ENCODE measurements around the gene ZFP36L1. TPM values are rescaled to one million over a fixed set of nuclear protein-coding genes. Genes with fewer than 3 reads are reported as not detected.

ZFP36L1 gene
- total RNA-seq, 4 donors from 2014 or later, result 154 to 451 (median 280) TPM

DNA sequence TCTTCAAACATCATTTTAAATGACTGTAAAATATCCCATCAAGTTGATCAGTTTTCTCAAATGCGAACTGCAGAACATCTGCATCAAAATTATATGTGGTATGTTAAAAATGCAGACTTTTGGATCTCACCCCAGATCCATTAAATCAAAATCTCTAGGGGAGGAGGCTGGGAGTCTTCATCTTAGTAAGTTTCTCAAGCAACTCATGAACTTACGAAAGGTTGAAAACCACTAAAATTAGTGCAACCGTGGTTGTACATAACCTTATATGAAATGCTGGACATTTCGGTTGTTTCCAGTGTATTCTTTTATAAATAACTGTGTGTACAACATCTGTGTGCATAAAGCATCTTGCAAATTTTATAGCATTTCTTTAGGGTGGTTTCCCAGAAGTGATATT, 39.2 kb downstream of the ZFP36L1 start:
- Histone ChIP-seq H3K36me3 (no peaks in the 10 kb centered on the region), H3K9me3 (no peaks in the 10 kb centered on the region), H3K4me1 (peaks cover 0 to 55% (median 7%) of the 10 kb centered on the region in 3 donors), H3K27ac (no peak overlapping the region), H3K27me3 (no peaks in the 10 kb centered on the region), H3K4me3 (no peak overlapping the region)
- no peak for ATAC-seq
- TF ChIP-seq POLR2A (IDR thresholded peaks at IDR 0.05) (no peak), EP300 (IDR thresholded peaks at IDR 0.05) (no peak), POLR2AphosphoS5 (IDR thresholded peaks at IDR 0.05) (no peak)
- TF ChIP-seq, protein P1, sequence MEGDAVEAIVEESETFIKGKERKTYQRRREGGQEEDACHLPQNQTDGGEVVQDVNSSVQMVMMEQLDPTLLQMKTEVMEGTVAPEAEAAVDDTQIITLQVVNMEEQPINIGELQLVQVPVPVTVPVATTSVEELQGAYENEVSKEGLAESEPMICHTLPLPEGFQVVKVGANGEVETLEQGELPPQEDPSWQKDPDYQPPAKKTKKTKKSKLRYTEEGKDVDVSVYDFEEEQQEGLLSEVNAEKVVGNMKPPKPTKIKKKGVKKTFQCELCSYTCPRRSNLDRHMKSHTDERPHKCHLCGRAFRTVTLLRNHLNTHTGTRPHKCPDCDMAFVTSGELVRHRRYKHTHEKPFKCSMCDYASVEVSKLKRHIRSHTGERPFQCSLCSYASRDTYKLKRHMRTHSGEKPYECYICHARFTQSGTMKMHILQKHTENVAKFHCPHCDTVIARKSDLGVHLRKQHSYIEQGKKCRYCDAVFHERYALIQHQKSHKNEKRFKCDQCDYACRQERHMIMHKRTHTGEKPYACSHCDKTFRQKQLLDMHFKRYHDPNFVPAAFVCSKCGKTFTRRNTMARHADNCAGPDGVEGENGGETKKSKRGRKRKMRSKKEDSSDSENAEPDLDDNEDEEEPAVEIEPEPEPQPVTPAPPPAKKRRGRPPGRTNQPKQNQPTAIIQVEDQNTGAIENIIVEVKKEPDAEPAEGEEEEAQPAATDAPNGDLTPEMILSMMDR (IDR thresholded peaks at IDR 0.05), result no peak
- 55 to 68% methylated on average over 4 of the region's 4 CpGs for WGBS, 2 donors (ENCODE audit: low coverage in 1 of 2)

DNA sequence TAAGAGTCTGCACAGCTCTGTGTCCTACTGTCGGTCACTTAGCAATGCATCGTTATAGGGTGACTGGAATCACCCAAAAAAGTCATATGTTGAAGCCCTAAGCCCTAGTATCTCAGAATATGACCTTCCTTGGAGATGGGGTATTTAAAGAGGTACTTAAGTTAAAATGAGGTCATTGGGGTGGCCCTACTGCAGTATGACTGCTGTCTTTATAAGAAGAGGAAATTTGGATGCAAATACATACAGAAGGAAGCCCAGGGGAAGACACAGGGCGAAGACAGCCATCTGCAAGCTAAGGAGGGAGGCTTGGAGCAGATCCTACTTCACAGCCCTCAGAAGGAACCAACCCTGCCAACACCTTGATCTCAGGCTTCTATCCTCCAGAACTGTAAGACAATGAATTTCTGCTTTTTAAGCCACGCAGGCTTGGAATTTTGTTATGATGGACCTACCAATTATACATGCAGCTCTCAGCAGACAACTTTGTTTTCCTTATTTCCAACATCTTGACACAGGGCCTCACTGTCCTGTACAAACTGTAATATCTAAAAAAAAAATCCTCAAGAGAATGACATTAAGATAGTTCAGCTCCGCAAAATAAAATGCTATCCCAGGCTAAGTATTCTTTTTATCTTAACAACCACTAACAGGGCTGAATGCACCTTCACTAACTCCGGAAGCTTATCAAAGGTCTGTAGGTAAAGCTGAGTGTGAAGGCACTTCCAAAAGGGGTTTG, 40.4 kb downstream of the ZFP36L1 start:
- Histone ChIP-seq H3K27ac (peak overlapping the region in 3 of 4 donors; percentile 21 to 48 (median 44)), H3K4me1 (peaks cover 0 to 42% (median 7%) of the 10 kb centered on the region in 3 donors)
- peak; percentile 20 for ATAC-seq

DNA sequence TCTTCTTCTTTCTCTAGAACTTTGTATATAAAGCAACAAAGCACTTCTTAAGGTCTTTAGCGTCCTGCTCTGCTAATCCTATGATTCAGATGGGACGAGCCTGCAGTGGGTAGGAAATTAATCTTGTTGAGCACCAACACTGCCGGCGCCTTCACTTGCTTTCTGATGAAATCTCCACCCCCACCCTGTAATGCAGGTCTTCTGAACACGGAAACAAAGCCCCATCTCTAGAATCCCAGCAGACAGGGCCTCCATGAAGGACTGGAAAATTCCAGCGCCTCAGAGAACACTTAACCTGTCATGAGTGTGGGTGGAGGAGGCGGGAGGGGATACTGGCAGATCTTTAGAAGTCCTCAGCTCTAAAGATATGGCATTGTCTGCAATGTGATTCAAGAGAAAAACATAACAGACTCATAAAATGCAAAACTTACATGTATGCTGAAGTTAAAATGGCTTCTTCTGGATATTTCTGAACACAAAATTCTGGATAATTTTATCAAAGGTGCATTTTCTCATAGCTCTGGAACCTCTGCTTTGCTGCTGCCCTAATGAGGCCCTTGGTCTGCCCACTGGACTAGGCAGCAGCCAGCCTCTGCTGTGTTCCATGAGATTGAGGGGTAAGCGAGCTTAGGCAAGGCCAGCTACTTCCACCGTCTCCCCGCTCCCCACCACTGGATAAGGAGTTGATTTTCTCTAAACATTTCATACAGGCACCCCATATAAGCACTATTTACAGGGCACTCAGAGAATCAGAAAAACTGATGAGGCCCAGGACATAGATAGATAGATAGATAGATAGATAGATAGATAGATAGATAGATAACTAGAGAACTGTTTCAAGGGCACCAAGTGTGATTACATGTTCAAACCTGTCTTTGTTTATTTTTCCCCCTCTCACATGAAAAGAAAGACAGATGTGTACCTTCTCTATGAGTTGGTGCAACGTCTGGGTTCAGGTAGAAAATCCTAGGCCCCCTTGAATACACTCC, 43.1 kb downstream of the ZFP36L1 start:
- Histone ChIP-seq H3K36me3 (no peaks in the 10 kb centered on the region), H3K9me3 (no peaks in the 10 kb centered on the region), H3K27ac (no peak overlapping the region), H3K27me3 (no peaks in the 10 kb centered on the region), H3K4me3 (no peak overlapping the region), H3K4me1 (peaks cover 0 to 24% (median 7%) of the 10 kb centered on the region in 3 donors)
- WGBS, 2 donors (ENCODE audit: low coverage in 1 of 2), result 73 to 90% methylated on average over 3 to 9 of the region's 11 CpGs
- peak; percentile 9 for ATAC-seq
- TF ChIP-seq, protein P1 (IDR thresholded peaks at IDR 0.05), result no peak
- TF ChIP-seq POLR2A (IDR thresholded peaks at IDR 0.05), result no peak
- no peak for TF ChIP-seq EP300 (IDR thresholded peaks at IDR 0.05)
- no peak for TF ChIP-seq POLR2AphosphoS5 (IDR thresholded peaks at IDR 0.05)

More for the DNA sequence above, 40.4 kb downstream of the ZFP36L1 start:
- WGBS, 2 donors (ENCODE audit: low coverage in 1 of 2), result 62 to 72% methylated on average over 5 to 6 of the region's 6 CpGs
- H3K27me3 ChIP-seq, result no peaks in the 10 kb centered on the region
- TF ChIP-seq, protein P1 (IDR thresholded peaks at IDR 0.05), result no peak
- TF ChIP-seq POLR2AphosphoS5 (IDR thresholded peaks at IDR 0.05) (no peak), EP300 (IDR thresholded peaks at IDR 0.05) (no peak), POLR2A (IDR thresholded peaks at IDR 0.05) (no peak)
- H3K4me3 ChIP-seq, result no peak overlapping the region
- no peaks in the 10 kb centered on the region for H3K9me3 ChIP-seq
- H3K36me3 ChIP-seq, result no peaks in the 10 kb centered on the region

DNA sequence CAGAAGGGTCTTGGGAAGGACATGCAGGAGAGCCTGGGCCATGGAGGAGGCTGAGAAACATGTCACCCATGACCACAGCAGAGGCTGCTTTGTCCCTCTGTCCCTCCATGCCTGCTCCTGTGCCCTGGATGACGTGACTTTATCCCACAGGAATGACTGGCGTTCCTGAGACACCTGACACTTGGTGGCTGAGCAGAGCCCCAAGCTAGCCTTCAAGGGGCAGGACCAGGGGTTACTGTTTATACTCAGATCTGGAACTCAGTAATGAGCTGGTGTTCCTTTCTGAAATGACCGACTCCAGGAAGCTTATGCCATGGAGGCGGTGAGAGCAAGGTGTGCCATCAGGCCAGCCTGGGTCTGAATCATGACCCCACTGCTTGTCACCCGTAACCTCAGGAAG, 44.2 kb downstream of the ZFP36L1 start:
- Histone ChIP-seq H3K36me3 (no peaks in the 10 kb centered on the region), H3K27me3 (no peaks in the 10 kb centered on the region), H3K4me1 (peaks cover 0 to 22% (median 7%) of the 10 kb centered on the region in 3 donors), H3K27ac (no peak overlapping the region), H3K4me3 (no peak overlapping the region), H3K9me3 (no peaks in the 10 kb centered on the region)
- 90 to 92% methylated on average over 2 to 3 of the region's 5 CpGs for WGBS, 2 donors (ENCODE audit: low coverage in 1 of 2)
- no peak for ATAC-seq
- TF ChIP-seq POLR2AphosphoS5 (IDR thresholded peaks at IDR 0.05) (no peak), POLR2A (IDR thresholded peaks at IDR 0.05) (no peak), EP300 (IDR thresholded peaks at IDR 0.05) (no peak)
- TF ChIP-seq, protein P1 (IDR thresholded peaks at IDR 0.05), result no peak
